Parathyroid adenoma (tissue), 2 donors: ENCODE data around the gene ADRB1.

Source experiments
- H2AFZ ChIP-seq: fragments of 300-600 bp; sonication (generic); one replicate; pipeline ENCODE4 v1.7.0; 2017; ENCODE audit warnings: antibody characterized with exemption, mild to moderate bottlenecking
- H3K27ac ChIP-seq: fragments of 300-600 bp; sonication (generic); one replicate; pipeline ENCODE4 v1.7.0; 2017
- H3K27me3 ChIP-seq: fragments of 300-600 bp; sonication (generic); one replicate; pipeline ENCODE4 v1.7.0; 2017; ENCODE audit warnings: low read length; ENCODE audit not compliant: control insufficient read depth, insufficient read depth
- H3K36me3 ChIP-seq: fragments of 300-600 bp; sonication (generic); one replicate; pipeline ENCODE4 v1.7.0; 2017; ENCODE audit warnings: low read length; ENCODE audit not compliant: control insufficient read depth, insufficient read depth
- H3K4me1 ChIP-seq: fragments of 300-600 bp; sonication (generic); one replicate; pipeline ENCODE4 v1.7.0; 2017; ENCODE audit warnings: control low read depth
- H3K4me2 ChIP-seq: fragments of 300-600 bp; sonication (generic); one replicate; pipeline ENCODE4 v1.7.0; 2017; ENCODE audit warnings: low read length
- H3K4me3 ChIP-seq: fragments of 300-600 bp; sonication (generic); one replicate; pipeline ENCODE4 v1.7.0; 2017; ENCODE audit warnings: low read depth, low read length
- H3K79me2 ChIP-seq: fragments of 300-600 bp; sonication (generic); one replicate; pipeline ENCODE4 v1.7.0; 2017; ENCODE audit warnings: control low read depth
- H3K9ac ChIP-seq: fragments of 300-600 bp; sonication (generic); one replicate; pipeline ENCODE4 v1.7.0; 2017; ENCODE audit warnings: mild to moderate bottlenecking
- H3K9me3 ChIP-seq: fragments of 300-600 bp; sonication (generic); one replicate; pipeline ENCODE4 v1.7.0; 2017; ENCODE audit warnings: low read length; ENCODE audit not compliant: control insufficient read depth
- CTCF ChIP-seq: fragments of 300-600 bp; sonication (generic); IDR thresholded peaks from one replicate; pipeline ENCODE4 v1.7.0; 2017; ENCODE audit warnings: antibody characterized with exemption, mild to moderate bottlenecking
- donor health status: primary hyperparathyroidism.

The ADRB1 gene

DNA sequence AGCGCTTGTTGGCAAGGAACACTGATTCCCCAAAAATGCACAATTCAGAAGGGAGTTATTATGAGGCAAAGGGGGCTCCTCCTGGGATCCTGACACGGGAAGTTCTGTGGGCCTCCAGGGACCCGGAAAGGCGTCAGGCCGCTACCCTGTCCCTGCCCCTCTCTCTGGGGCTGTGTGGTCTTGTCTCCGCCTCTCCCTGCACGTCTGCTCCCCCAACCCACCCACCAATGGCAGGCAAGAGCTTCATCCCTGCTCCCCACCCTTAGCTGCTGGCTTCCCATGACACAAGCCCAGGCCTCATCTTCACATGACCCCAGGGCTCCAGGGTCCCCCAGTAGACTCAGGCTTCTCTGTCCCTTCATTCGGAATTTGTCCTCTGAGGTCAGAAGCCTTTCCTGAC lies 31.0 kb upstream of the ADRB1 start:
- Histone ChIP-seq H3K27ac (no peak overlapping the region), H3K9me3 (no peaks in the 10 kb centered on the region), H3K4me3 (no peak overlapping the region), H3K4me2 (no peak overlapping the region), H3K27me3 (no peaks in the 10 kb centered on the region), H3K36me3 (no peaks in the 10 kb centered on the region), H3K4me1 (no peaks in the 10 kb centered on the region), H2AFZ (no peak overlapping the region), H3K79me2 (no peaks in the 10 kb centered on the region), H3K9ac (no peak overlapping the region)
- TF ChIP-seq CTCF = no peak

DNA sequence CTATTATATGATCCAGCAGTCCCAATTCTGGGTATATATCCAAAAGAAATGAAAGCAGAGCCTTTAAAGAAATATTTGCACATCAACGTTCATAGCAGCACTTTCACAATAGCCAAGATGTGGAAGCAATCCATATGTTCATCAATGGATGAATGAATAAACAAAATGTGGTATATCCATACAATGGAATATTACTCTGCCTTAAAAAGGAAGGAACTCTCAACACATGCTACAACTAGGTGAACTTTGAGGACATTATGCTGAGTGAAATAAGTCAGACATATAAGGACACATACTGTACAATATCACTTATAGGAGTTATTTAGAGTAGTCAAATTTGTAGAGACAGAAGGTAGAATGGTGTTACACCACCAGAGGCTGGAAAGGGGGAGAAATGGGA lies 28.0 kb upstream of the ADRB1 start:
- H3K4me1 ChIP-seq = no peaks in the 10 kb centered on the region
- no peaks in the 10 kb centered on the region for H3K27me3 ChIP-seq
- no peaks in the 10 kb centered on the region for H3K9me3 ChIP-seq
- no peak overlapping the region for H2AFZ ChIP-seq
- H3K36me3 ChIP-seq = no peaks in the 10 kb centered on the region
- TF ChIP-seq CTCF = no peak
- H3K9ac ChIP-seq = no peak overlapping the region
- H3K79me2 ChIP-seq = no peaks in the 10 kb centered on the region
- no peak overlapping the region for H3K27ac ChIP-seq
- H3K4me3 ChIP-seq = no peak overlapping the region
- H3K4me2 ChIP-seq = no peak overlapping the region

DNA sequence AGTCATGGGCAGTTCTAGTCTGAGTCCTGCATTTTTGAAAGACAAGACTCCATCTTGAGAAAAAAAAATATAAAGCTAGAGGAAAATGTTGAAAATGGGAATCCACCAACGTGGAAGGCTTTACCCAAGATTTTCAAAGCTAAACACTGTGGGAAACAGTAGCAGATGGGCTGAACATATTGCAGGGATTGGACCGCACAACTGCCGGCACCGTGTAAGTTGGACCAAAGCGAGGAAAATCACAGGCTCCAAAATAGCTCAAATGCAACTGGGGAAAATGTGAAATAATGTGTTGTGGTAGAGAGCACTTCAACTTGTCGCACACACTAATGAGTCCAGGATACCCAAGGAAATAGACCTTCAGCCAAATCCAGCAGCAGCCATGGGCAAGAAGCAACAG lies 26.4 kb upstream of the ADRB1 start:
- H3K27ac ChIP-seq = no peak overlapping the region
- no peaks in the 10 kb centered on the region for H3K79me2 ChIP-seq
- no peak for TF ChIP-seq CTCF
- no peaks in the 10 kb centered on the region for H3K4me1 ChIP-seq
- H3K9me3 ChIP-seq = no peaks in the 10 kb centered on the region
- no peak overlapping the region for H3K4me2 ChIP-seq
- no peaks in the 10 kb centered on the region for H3K27me3 ChIP-seq
- H3K9ac ChIP-seq = no peak overlapping the region
- no peak overlapping the region for H2AFZ ChIP-seq
- H3K4me3 ChIP-seq = no peak overlapping the region
- no peaks in the 10 kb centered on the region for H3K36me3 ChIP-seq

GRCh38 chr10:114017873-114018272 lies 25.8 kb upstream of the ADRB1 start:
- Histone ChIP-seq H3K4me3 (no peak overlapping the region), H3K4me1 (no peaks in the 10 kb centered on the region), H3K27ac (no peak overlapping the region), H3K36me3 (no peaks in the 10 kb centered on the region), H3K9ac (no peak overlapping the region), H3K79me2 (no peaks in the 10 kb centered on the region), H2AFZ (no peak overlapping the region), H3K4me2 (no peak overlapping the region), H3K27me3 (no peaks in the 10 kb centered on the region), H3K9me3 (no peaks in the 10 kb centered on the region)
- TF ChIP-seq CTCF = no peak

DNA sequence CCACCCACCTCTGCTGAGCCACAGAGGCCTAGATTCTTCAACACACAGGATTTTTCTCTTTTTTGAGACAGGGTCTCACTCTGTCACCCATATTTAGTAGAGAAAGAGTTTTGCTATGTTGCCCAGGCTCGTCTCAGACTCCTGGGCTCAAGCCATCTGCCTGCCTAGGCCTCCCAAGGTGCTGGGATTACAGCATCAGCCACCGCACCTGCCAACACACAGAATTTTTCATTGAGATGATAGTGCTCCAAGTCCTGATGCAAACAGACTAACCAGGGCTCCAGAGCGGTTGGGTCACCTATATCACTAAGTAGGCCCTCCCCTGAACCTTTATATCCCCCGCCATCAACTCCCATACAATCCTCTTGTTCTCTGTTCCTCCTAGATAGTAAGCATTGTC lies 24.4 kb upstream of the ADRB1 start:
- H3K4me1 ChIP-seq = no peaks in the 10 kb centered on the region
- no peak overlapping the region for H3K4me2 ChIP-seq
- H3K27ac ChIP-seq = no peak overlapping the region
- H3K9ac ChIP-seq = no peak overlapping the region
- no peaks in the 10 kb centered on the region for H3K9me3 ChIP-seq
- H2AFZ ChIP-seq = no peak overlapping the region
- no peak overlapping the region for H3K4me3 ChIP-seq
- H3K36me3 ChIP-seq = no peaks in the 10 kb centered on the region
- H3K79me2 ChIP-seq = no peaks in the 10 kb centered on the region
- H3K27me3 ChIP-seq = no peaks in the 10 kb centered on the region
- no peak for TF ChIP-seq CTCF
